Type B pancreatic cell (in vitro differentiated cells): ENCODE measurements around the gene GNL3. TPM values are rescaled to one million over a fixed set of nuclear protein-coding genes. Genes with fewer than 3 reads are reported as not detected.

ENCODE experiments used
- DNase-seq: peaks from one replicate; pipeline ENCODE4 v3.0.0; 2021; ENCODE audit warnings: mixed read lengths; ENCODE audit not compliant: unreplicated experiment; ENCODE audit errors: extremely low spot score
- H3K27ac Mint-ChIP-seq: 2 replicates; pipeline ENCODE4 v1.8.0; 2021; ENCODE audit warnings: mild to moderate bottlenecking, mixed read lengths
- H3K27me3 Mint-ChIP-seq: 2 replicates; pipeline ENCODE4 v1.8.0; 2021; ENCODE audit warnings: mixed read lengths
- H3K36me3 Mint-ChIP-seq: 2 replicates; pipeline ENCODE4 v1.8.0; 2021; ENCODE audit warnings: mixed read lengths
- H3K4me1 Mint-ChIP-seq: one replicate; pipeline ENCODE4 v1.8.0; 2021; ENCODE audit warnings: mixed read lengths; ENCODE audit not compliant: unreplicated experiment
- H3K4me3 Mint-ChIP-seq: 2 replicates; pipeline ENCODE4 v1.8.0; 2021; ENCODE audit warnings: mild to moderate bottlenecking, mixed read lengths
- H3K9me3 Mint-ChIP-seq: 2 replicates; pipeline ENCODE4 v1.8.0; 2021; ENCODE audit warnings: mixed read lengths
- total RNA-seq: library from RNA; stranded (reverse); gene quantifications from 2 replicates; pipeline ENCODE4 v1.2.1, GENCODE V29; 2021; ENCODE audit warnings: low replicate concordance
- TF ChIP-seq, protein P1 (sequence below): fragments of 200-600 bp; sonication (generic); conservative IDR thresholded peaks from 2 replicates; pipeline ENCODE4 v1.5.0; 2021; ENCODE audit warnings: antibody characterized with exemption, mild to moderate bottlenecking

Gene GNL3
- total RNA-seq, 1 donor from 2014 or later = 114 TPM

DNA sequence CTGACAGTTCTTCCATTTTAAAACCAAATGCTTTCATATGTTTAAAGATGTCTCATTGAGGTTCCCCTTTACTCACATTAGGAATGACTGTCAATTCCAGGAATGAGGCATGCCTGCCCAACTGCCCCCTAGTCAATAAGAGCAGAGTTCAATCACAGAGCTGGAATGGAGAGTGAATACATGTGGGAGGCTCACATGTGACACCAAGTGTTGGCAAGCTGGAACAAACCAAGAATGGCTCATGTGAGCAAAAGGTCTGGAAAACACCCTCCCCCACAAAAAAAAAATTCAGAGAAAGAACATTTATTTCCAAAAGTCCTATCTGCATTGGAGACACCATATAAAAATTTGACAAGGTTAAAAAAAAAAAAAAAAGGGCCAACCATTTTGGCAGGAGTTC is 3.8 kb upstream of the GNL3 start:
- H3K4me3 Mint-ChIP-seq = peak overlapping the region; percentile 26
- TF ChIP-seq, protein P1, sequence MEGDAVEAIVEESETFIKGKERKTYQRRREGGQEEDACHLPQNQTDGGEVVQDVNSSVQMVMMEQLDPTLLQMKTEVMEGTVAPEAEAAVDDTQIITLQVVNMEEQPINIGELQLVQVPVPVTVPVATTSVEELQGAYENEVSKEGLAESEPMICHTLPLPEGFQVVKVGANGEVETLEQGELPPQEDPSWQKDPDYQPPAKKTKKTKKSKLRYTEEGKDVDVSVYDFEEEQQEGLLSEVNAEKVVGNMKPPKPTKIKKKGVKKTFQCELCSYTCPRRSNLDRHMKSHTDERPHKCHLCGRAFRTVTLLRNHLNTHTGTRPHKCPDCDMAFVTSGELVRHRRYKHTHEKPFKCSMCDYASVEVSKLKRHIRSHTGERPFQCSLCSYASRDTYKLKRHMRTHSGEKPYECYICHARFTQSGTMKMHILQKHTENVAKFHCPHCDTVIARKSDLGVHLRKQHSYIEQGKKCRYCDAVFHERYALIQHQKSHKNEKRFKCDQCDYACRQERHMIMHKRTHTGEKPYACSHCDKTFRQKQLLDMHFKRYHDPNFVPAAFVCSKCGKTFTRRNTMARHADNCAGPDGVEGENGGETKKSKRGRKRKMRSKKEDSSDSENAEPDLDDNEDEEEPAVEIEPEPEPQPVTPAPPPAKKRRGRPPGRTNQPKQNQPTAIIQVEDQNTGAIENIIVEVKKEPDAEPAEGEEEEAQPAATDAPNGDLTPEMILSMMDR = no peak

DNA sequence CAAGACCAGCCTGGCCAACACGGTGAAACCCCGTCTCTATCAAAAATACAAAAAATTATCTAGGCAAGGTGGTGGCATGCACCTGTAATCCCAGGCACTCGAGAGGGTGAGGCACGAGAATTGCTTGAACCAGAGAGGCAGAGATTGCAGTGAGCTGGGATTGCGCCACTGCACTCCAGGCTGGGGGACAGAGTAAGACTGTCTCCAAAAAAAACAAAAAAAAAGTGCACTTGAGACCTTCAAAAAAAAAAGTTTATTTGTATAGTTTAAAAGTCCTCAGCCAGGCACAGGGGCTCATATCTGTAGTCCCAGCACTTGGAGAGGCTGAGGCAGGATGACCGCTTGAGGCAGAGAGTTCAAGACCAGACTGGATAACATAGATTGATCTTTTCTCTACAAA is 2.2 kb upstream of the GNL3 start:
- no peaks in the 10 kb centered on the region for H3K27me3 Mint-ChIP-seq
- DNase-seq = no peak
- H3K36me3 Mint-ChIP-seq = peaks cover 33% of the 10 kb centered on the region
- TF ChIP-seq, protein P1 = no peak
- H3K4me1 Mint-ChIP-seq = peaks cover 32% of the 10 kb centered on the region
- no peaks in the 10 kb centered on the region for H3K9me3 Mint-ChIP-seq
- no peak overlapping the region for H3K27ac Mint-ChIP-seq
- H3K4me3 Mint-ChIP-seq = peak overlapping the region; percentile 93

More for the DNA sequence above, 3.8 kb upstream of the GNL3 start:
- H3K27me3 Mint-ChIP-seq = no peaks in the 10 kb centered on the region
- H3K27ac Mint-ChIP-seq = peak overlapping the region; percentile 73
- peaks cover 32% of the 10 kb centered on the region for H3K36me3 Mint-ChIP-seq
- H3K9me3 Mint-ChIP-seq = no peaks in the 10 kb centered on the region
- DNase-seq = no peak
- H3K4me1 Mint-ChIP-seq = peaks cover 20% of the 10 kb centered on the region

DNA sequence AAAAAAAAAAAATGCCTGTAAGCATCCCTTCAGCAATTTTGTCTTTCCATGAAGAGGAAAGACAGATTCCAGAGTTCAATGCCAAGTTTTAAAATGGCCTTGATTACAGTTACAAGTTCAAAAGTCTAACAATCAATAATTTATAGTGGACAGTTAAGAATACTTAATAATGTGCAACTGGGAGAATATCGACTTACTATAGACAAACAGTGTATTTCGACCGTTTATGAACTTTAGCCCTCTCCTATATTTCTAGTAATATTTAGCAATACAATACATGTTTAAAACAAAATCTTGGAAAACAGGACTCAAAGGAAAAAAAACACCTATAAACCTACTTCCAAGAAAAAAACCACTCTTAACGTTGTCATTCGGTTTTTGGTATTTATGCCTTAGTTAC is 1.6 kb upstream of the GNL3 start:
- Mint-ChIP-seq H3K36me3 (peaks cover 32% of the 10 kb centered on the region), H3K27ac (peak overlapping the region; percentile 99), H3K4me1 (peaks cover 32% of the 10 kb centered on the region), H3K27me3 (no peaks in the 10 kb centered on the region), H3K4me3 (peak overlapping the region; percentile 93), H3K9me3 (no peaks in the 10 kb centered on the region)
- TF ChIP-seq, protein P1 = no peak
- DNase-seq = no peak

DNA sequence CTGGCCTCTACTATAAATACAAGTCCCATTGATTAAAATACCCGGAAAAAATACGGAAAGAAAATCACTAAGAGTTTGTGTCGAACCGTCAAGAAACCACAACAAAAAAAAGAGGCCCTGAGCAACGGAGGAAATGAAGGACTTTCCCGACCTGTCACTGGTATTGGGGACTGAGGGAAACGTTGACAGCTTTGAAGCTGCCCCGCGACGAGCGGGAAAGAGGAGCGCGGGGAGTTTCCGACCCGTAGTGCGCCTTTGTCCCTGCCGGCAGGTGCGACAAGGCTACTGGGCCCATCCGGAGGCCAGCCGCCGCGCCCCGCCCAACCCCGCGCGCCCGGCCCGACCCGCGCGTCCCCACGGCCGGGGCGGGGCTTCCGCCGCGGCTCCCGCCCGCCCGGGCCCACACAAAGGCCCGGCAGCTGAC is 535 bp upstream of the GNL3 start:
- TF ChIP-seq, protein P1 = peak; percentile 23
- no peaks in the 10 kb centered on the region for H3K27me3 Mint-ChIP-seq
- no peaks in the 10 kb centered on the region for H3K9me3 Mint-ChIP-seq
- H3K4me3 Mint-ChIP-seq = peak overlapping the region; percentile 93
- peaks cover 32% of the 10 kb centered on the region for H3K4me1 Mint-ChIP-seq
- H3K36me3 Mint-ChIP-seq = peaks cover 36% of the 10 kb centered on the region
- peak; percentile 82 for DNase-seq
- peak overlapping the region; percentile 99 for H3K27ac Mint-ChIP-seq

DNA sequence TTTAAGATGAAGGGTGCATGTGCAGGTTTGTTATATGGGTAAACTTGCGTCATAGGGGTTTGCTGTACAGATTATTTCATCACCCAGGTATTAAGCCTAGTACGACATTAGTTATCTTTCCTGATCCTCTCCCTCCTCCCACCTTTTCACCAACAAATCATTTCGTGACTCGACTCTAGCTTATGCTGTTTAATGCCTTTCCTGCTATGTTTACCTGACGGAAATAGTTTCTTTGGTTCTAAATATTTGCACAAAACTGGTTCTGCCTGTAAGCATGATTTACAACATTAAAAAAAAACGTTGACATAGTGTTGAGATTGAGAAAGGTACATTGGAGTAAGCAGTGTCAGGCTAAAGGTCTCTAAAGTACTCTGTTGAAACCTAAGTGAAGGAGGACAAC is 2.4 kb downstream of the GNL3 start:
- TF ChIP-seq, protein P1 = no peak
- Mint-ChIP-seq H3K9me3 (no peaks in the 10 kb centered on the region), H3K4me3 (peak overlapping the region; percentile 99), H3K4me1 (peaks cover 22% of the 10 kb centered on the region), H3K36me3 (peaks cover 44% of the 10 kb centered on the region), H3K27ac (peak overlapping the region; percentile 99), H3K27me3 (no peaks in the 10 kb centered on the region)
- DNase-seq = no peak

DNA sequence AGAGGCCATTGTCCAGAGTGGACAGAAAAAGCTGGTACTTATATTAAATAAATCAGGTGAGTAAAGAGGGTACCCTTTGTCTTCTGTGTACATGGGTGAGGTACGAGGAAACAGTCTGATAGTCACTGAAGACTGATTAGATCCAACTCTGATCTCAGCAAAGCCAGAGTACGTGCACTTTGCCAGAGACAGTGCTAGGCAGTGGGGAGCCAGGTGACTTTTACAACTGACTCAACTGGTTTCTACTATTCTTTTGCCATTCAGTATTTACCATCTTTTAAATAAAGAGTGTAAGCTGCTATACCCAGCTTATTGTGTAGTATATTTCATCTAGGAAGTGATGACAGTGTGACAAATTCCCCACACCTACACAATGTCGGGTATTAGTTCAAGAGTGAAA is 3.3 kb downstream of the GNL3 start:
- peaks cover 22% of the 10 kb centered on the region for H3K4me1 Mint-ChIP-seq
- H3K4me3 Mint-ChIP-seq = no peak overlapping the region
- DNase-seq = no peak
- peak overlapping the region; percentile 99 for H3K27ac Mint-ChIP-seq
- H3K9me3 Mint-ChIP-seq = no peaks in the 10 kb centered on the region
- TF ChIP-seq, protein P1 = no peak
- no peaks in the 10 kb centered on the region for H3K27me3 Mint-ChIP-seq
- peaks cover 51% of the 10 kb centered on the region for H3K36me3 Mint-ChIP-seq
